Measurements from ENCODE around the gene DBF4B.

GRCh38 chr17:44759086-44759915 is 50.8 kb downstream of the DBF4B start:
- no peak for TF ChIP-seq POLR2AphosphoS5 (IDR thresholded peaks at IDR 0.05; ENCODE audit: low read depth, low read length)
- no peak for TF ChIP-seq POLR2A (IDR thresholded peaks at IDR 0.05; ENCODE audit: low read depth, low read length)
